Measurements from ENCODE around the gene PIGN. TPM values are rescaled to one million over a fixed set of nuclear protein-coding genes. Genes with fewer than 3 reads are reported as not detected.

PIGN gene
- total RNA-seq, 2 experiments from 2014 or later: 9.6 to 11.7 TPM

- Histone ChIP-seq H3K4me3 (ENCODE audit: low read length) (no peak overlapping the region), H3K27ac (ENCODE audit: low read depth in 1 of 2, low read length in 2 of 2) (no peak overlapping the region), H3K4me1 (ENCODE audit: insufficient read depth, low read length) (no peaks in the 10 kb centered on the region), H3K9me3 (ENCODE audit: control insufficient read depth in 1 of 2, insufficient read depth in 1 of 2, low read length in 2 of 2) (no peaks in the 10 kb centered on the region), H3K27me3 (ENCODE audit: control insufficient read depth in 1 of 2, insufficient read depth in 2 of 2, low read length in 2 of 2) (no peaks in the 10 kb centered on the region), H3K36me3 (ENCODE audit: insufficient read depth, low read length) (no peaks in the 10 kb centered on the region)
- no peak overlapping the region for H3K4me3 Mint-ChIP-seq
- intact Hi-C loops (cut with DNase I, micrococcal nuclease): no loop called here
- ChIA-PET POLR2A (no interaction called here), CTCF (interaction anchor here (1.3 kb wide), 1 partner anchor 24 kb away, joined by 3 read pairs; no protein-coding TSS in a partner anchor)
- H3K27me3 Mint-ChIP-seq: no peaks in the 10 kb centered on the region
- H3K27ac Mint-ChIP-seq: no peak overlapping the region
- no peaks in the 10 kb centered on the region for H3K9me3 Mint-ChIP-seq
- peaks cover 28% of the 10 kb centered on the region for H3K36me3 Mint-ChIP-seq (ENCODE audit: low read depth)
- ATAC-seq (ENCODE audit: poor library complexity) (no peak), DNase-seq (no peak)
- no peaks in the 10 kb centered on the region for H3K4me1 Mint-ChIP-seq (ENCODE audit: low read depth)
- TF ChIP-seq CTCF (IDR thresholded peaks at IDR 0.05): no peak
These were observed 79.0 kb downstream of the PIGN start for GRCh38 chr18:62107881-62108280.

- Mint-ChIP-seq H3K9me3 (no peaks in the 10 kb centered on the region), H3K4me3 (no peak overlapping the region), H3K27me3 (no peaks in the 10 kb centered on the region), H3K4me1 (ENCODE audit: low read depth) (no peaks in the 10 kb centered on the region), H3K27ac (no peak overlapping the region), H3K36me3 (ENCODE audit: low read depth) (peaks cover 42% of the 10 kb centered on the region)
- Histone ChIP-seq H3K27me3 (ENCODE audit: control insufficient read depth in 1 of 2, insufficient read depth in 2 of 2, low read length in 2 of 2) (no peaks in the 10 kb centered on the region), H3K9me3 (ENCODE audit: control insufficient read depth in 1 of 2, insufficient read depth in 1 of 2, low read length in 2 of 2) (no peaks in the 10 kb centered on the region), H3K27ac (ENCODE audit: low read depth in 1 of 2, low read length in 2 of 2) (no peak overlapping the region), H3K36me3 (ENCODE audit: insufficient read depth, low read length) (no peaks in the 10 kb centered on the region), H3K4me3 (ENCODE audit: low read length) (no peak overlapping the region), H3K4me1 (ENCODE audit: insufficient read depth, low read length) (no peaks in the 10 kb centered on the region)
- ATAC-seq (ENCODE audit: poor library complexity) (no peak), DNase-seq (no peak)
- POLR2A ChIA-PET: no interaction called here
- intact Hi-C loops (cut with DNase I, micrococcal nuclease): no loop called here
- CTCF ChIA-PET: no interaction called here
- no peak for TF ChIP-seq CTCF (IDR thresholded peaks at IDR 0.05)
These were observed 80.6 kb downstream of the PIGN start for GRCh38 chr18:62106271-62106670.

GRCh38 chr18:62105376-62105775 is 81.5 kb downstream of the PIGN start:
- no peak for ATAC-seq (ENCODE audit: poor library complexity)
- POLR2A ChIA-PET: no interaction called here
- no peaks in the 10 kb centered on the region for H3K27me3 Mint-ChIP-seq

More at GRCh38 chr18:62105376-62105775, 81.5 kb downstream of the PIGN start:
- Histone ChIP-seq H3K4me1 (ENCODE audit: insufficient read depth, low read length) (no peaks in the 10 kb centered on the region), H3K9me3 (ENCODE audit: control insufficient read depth in 1 of 2, insufficient read depth in 1 of 2, low read length in 2 of 2) (no peaks in the 10 kb centered on the region), H3K27me3 (ENCODE audit: control insufficient read depth in 1 of 2, insufficient read depth in 2 of 2, low read length in 2 of 2) (no peaks in the 10 kb centered on the region), H3K27ac (ENCODE audit: low read depth in 1 of 2, low read length in 2 of 2) (no peak overlapping the region), H3K36me3 (ENCODE audit: insufficient read depth, low read length) (no peaks in the 10 kb centered on the region), H3K4me3 (ENCODE audit: low read length) (no peak overlapping the region)
- CTCF ChIA-PET: interaction anchor here (0.6 kb wide), 1 partner anchor 9 kb away, joined by 3 read pairs; no protein-coding TSS in a partner anchor
- intact Hi-C loops (cut with DNase I, micrococcal nuclease): no loop called here
- peaks cover 49% of the 10 kb centered on the region for H3K36me3 Mint-ChIP-seq (ENCODE audit: low read depth)
- no peak overlapping the region for H3K4me3 Mint-ChIP-seq
- no peak for TF ChIP-seq CTCF (IDR thresholded peaks at IDR 0.05)
- no peak for DNase-seq
- H3K27ac Mint-ChIP-seq: no peak overlapping the region
- no peaks in the 10 kb centered on the region for H3K4me1 Mint-ChIP-seq (ENCODE audit: low read depth)
- no peaks in the 10 kb centered on the region for H3K9me3 Mint-ChIP-seq
